ENCODE data around the gene SPOCK2. TPM values are rescaled to one million over a fixed set of nuclear protein-coding genes. Genes with fewer than 3 reads are reported as not detected.

The SPOCK2 gene
- total and polyA plus RNA-seq, 4 donors: 24.1 to 103 (median 60.1) TPM

- no peaks in the 10 kb centered on the region for H3K27me3 ChIP-seq (ENCODE audit: control insufficient read depth in 3 of 3, insufficient read depth in 3 of 3, low read length in 2 of 3)
- H3K4me3 ChIP-seq: no peak overlapping the region
- ATAC-seq (ENCODE audit: insufficient read depth, low FRiP score) (no peak), DNase-seq (no peak)
- TF ChIP-seq CTCF (IDR thresholded peaks at IDR 0.05; ENCODE audit: control extremely low read depth, extremely low read depth): no peak
- no peaks in the 10 kb centered on the region for H3K36me3 ChIP-seq (ENCODE audit: control insufficient read depth in 4 of 4, insufficient read depth in 4 of 4, low read length in 4 of 4)
- 73 to 78% methylated on average over 5 of the region's 5 CpGs for WGBS, 2 donors
- H3K9me3 ChIP-seq (ENCODE audit: control insufficient read depth in 4 of 4, insufficient read depth in 3 of 4, low read length in 3 of 4): no peaks in the 10 kb centered on the region
- H3K4me1 ChIP-seq (ENCODE audit: control insufficient read depth in 5 of 5, insufficient read depth in 5 of 5, low read length in 5 of 5): peaks cover 0 to 5% (median 0%) of the 10 kb centered on the region in 5 donors
- H3K9ac ChIP-seq (ENCODE audit: insufficient read depth in 1 of 2, low read length in 2 of 2): no peak overlapping the region
- peak overlapping the region in 1 of 2 donors; percentile 51 for H3K27ac ChIP-seq (ENCODE audit: low read depth in 1 of 2, low read length in 1 of 2)
Measured at GRCh38 chr10:72079356-72079755, 9.0 kb downstream of the SPOCK2 start.

GRCh38 chr10:72077275-72077990, 10.9 kb downstream of the SPOCK2 start:
- 92 to 93% methylated on average over 20 of the region's 20 CpGs for WGBS, 2 donors
- Histone ChIP-seq H3K27me3 (ENCODE audit: control insufficient read depth in 3 of 3, insufficient read depth in 3 of 3, low read length in 2 of 3) (no peaks in the 10 kb centered on the region), H3K9me3 (ENCODE audit: control insufficient read depth in 4 of 4, insufficient read depth in 3 of 4, low read length in 3 of 4) (no peaks in the 10 kb centered on the region), H3K4me1 (ENCODE audit: control insufficient read depth in 5 of 5, insufficient read depth in 5 of 5, low read length in 5 of 5) (peaks cover 0 to 13% (median 0%) of the 10 kb centered on the region in 5 donors), H3K9ac (ENCODE audit: insufficient read depth in 1 of 2, low read length in 2 of 2) (no peak overlapping the region), H3K36me3 (ENCODE audit: control insufficient read depth in 4 of 4, insufficient read depth in 4 of 4, low read length in 4 of 4) (peaks cover 0 to 2% (median 0%) of the 10 kb centered on the region in 4 donors), H3K4me3 (no peak overlapping the region), H3K27ac (ENCODE audit: low read depth in 1 of 2, low read length in 1 of 2) (no peak overlapping the region)
- no peak for ATAC-seq (ENCODE audit: insufficient read depth, low FRiP score)
- DNase-seq: no peak
- TF ChIP-seq CTCF (IDR thresholded peaks at IDR 0.05; ENCODE audit: control extremely low read depth, extremely low read depth): no peak

- ATAC-seq (ENCODE audit: insufficient read depth, low FRiP score) (no peak), DNase-seq (no peak)
- Histone ChIP-seq H3K9ac (ENCODE audit: insufficient read depth in 1 of 2, low read length in 2 of 2) (no peak overlapping the region), H3K27me3 (ENCODE audit: control insufficient read depth in 3 of 3, insufficient read depth in 3 of 3, low read length in 2 of 3) (no peaks in the 10 kb centered on the region), H3K9me3 (ENCODE audit: control insufficient read depth in 4 of 4, insufficient read depth in 3 of 4, low read length in 3 of 4) (no peaks in the 10 kb centered on the region), H3K27ac (ENCODE audit: low read depth in 1 of 2, low read length in 1 of 2) (no peak overlapping the region), H3K36me3 (ENCODE audit: control insufficient read depth in 4 of 4, insufficient read depth in 4 of 4, low read length in 4 of 4) (peaks cover 0 to 5% (median 0%) of the 10 kb centered on the region in 4 donors), H3K4me3 (no peak overlapping the region), H3K4me1 (ENCODE audit: control insufficient read depth in 5 of 5, insufficient read depth in 5 of 5, low read length in 5 of 5) (peaks cover 0 to 13% (median 0%) of the 10 kb centered on the region in 5 donors)
- 67 to 77% methylated on average over 5 of the region's 5 CpGs for WGBS, 2 donors
- TF ChIP-seq CTCF (IDR thresholded peaks at IDR 0.05; ENCODE audit: control extremely low read depth, extremely low read depth): no peak
Measured at GRCh38 chr10:72076756-72077155, 11.6 kb downstream of the SPOCK2 start.
